ENCODE results near the gene IDH3G. TPM values are rescaled to one million over a fixed set of nuclear protein-coding genes. Genes with fewer than 3 reads are reported as not detected.

The IDH3G gene
- total RNA-seq, 1 donor from 2014 or later = 62.2 TPM

GRCh38 chrX:153772316-153773217 lies 21.6 kb downstream of the IDH3G start:
- TF ChIP-seq CTCF (conservative IDR thresholded peaks at IDR 0.05; ENCODE audit: low read depth, low read length) = no peak
- DNase-seq (ENCODE audit: low read depth) = no peak
- H3K4me3 ChIP-seq (ENCODE audit: low read depth, low read length) = no peak overlapping the region

DNA sequence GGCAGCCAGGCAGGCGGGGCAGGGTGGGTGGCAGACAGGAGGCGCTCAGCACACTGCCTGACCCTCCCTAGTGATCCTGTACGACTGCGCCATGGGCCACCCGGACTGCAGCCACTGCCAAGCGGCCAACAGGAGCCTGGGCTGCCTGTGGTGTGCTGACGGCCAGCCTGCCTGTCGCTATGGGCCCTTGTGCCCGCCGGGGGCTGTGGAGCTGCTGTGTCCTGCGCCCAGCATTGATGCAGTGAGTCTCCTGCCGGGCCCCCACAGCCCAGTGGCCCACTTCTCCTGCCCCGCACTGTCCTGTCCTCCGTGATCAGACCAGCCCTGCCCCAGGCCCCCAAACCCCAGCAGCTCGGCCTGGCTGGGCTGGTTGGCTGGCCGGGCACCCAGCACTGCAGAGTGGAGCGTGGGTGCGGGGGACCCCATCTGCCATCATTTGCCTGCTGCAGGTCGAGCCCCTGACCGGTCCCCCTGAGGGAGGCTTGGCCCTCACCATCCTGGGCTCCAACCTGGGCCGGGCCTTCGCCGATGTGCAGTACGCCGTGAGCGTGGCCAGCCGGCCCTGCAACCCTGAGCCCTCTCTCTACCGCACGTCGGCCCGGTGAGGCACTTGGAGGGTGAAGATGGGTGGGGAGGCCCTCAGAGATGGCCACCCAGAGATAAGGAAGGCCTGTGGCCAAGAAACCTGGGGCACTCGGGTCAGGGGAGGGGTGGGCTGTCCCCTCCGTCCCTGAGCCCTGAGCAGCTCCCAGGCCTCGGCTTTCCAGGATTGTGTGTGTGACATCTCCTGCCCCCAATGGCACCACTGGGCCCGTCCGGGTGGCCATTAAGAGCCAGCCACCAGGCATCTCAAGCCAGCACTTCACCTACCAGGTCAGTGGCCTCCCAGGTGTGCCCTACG lies 22.5 kb downstream of the IDH3G start:
- no peak overlapping the region for H3K4me3 ChIP-seq (ENCODE audit: low read depth, low read length)
- no peak for TF ChIP-seq CTCF (conservative IDR thresholded peaks at IDR 0.05; ENCODE audit: low read depth, low read length)
- no peak for DNase-seq (ENCODE audit: low read depth)

GRCh38 chrX:153770601-153771414 lies 23.4 kb downstream of the IDH3G start:
- no peak for DNase-seq (ENCODE audit: low read depth)
- TF ChIP-seq CTCF (conservative IDR thresholded peaks at IDR 0.05; ENCODE audit: low read depth, low read length) = no peak
- no peak overlapping the region for H3K4me3 ChIP-seq (ENCODE audit: low read depth, low read length)

DNA sequence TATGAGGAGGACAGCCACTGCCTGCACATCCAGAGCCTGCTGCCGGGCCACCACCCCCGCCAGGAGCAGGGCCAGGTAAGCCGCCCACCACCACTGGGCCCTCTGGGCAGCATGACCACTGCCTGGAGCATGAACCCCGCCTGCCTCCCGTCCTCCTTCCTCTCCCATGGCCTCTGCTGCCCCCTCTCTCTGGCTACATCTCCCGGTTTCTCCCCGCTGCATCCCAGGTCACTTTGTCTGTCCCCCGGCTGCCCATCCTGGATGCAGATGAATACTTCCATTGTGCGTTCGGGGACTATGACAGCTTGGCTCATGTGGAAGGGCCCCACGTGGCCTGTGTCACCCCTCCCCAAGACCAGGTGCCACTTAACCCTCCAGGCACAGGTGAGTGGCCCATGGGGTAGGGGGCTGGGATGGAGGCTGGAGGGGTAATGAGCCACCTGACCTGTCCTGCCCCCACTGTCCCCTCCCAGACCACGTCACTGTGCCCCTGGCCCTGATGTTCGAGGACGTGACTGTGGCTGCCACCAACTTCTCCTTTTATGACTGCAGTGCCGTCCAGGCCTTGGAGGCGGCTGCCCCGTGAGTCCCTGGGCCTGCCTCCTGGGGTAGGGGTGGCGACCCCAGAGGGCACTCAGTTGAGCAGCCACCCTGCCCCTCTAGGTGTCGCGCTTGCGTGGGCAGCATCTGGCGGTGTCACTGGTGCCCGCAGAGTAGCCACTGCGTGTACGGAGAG lies 24.1 kb downstream of the IDH3G start:
- no peak for DNase-seq (ENCODE audit: low read depth)
- no peak for TF ChIP-seq CTCF (conservative IDR thresholded peaks at IDR 0.05; ENCODE audit: low read depth, low read length)
- H3K4me3 ChIP-seq (ENCODE audit: low read depth, low read length) = no peak overlapping the region

DNA sequence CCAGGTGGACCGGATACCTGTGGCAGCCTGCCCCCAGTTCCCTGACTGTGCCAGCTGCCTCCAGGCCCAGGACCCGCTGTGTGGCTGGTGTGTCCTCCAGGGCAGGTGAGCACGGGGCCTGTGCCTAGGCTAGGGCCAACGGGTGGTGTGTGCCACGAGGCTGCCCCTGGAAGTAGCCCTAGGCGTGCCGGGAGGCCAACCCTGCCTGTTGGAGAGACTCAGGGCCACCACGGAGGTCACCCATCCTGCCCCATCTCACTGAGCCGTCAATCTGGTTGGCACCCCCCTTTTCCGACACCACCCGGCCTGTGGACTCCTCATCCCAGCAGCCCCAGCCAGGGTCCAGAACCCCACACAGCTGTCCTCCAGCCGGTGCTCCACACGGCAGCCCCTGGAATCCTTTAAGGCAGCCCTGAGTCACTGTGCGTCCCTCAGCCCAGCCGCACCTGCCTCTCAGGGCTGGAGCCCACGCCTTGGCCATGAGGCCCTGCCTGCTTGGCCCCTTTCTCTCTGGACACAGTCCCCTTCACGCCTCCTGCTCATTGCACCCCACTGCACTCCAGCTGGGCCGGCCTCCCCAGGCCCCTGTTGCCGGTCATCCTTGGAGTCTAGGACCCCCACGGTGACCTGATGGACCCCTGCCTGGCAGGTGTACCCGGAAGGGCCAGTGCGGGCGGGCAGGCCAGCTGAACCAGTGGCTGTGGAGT lies 24.9 kb downstream of the IDH3G start:
- no peak for TF ChIP-seq CTCF (conservative IDR thresholded peaks at IDR 0.05; ENCODE audit: low read depth, low read length)
- no peak for DNase-seq (ENCODE audit: low read depth)
- no peak overlapping the region for H3K4me3 ChIP-seq (ENCODE audit: low read depth, low read length)
